HG02973 (cell line): ENCODE results near the gene IMPG1.

ENCODE experiments used
- ATAC-seq: cut with Tn5 transposase; IDR thresholded peaks from one replicate; pipeline ENCODE4 v1.9.1; 2021; ENCODE audit warnings: moderate library complexity; ENCODE audit not compliant: unreplicated experiment

IMPG1 gene

DNA sequence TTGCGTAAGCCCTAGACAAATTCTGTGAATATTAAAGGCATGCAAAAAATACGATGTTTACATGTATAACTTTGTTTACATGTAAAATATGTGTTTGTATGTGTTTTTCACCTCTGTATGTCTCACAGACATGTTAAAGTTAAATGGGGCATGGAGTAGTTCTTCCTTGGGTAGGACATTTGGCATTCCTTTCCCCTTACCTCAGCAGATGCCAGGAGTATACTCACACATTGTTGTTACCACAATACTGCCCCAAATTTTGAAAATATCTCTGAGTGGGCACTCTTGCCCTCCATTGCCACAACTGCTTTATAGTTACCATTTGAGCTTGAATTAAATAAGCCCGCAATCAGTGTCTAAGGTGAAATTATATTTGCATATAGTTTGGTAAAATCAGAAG is 175.9 kb downstream of the IMPG1 start:
- ATAC-seq, result no peak

DNA sequence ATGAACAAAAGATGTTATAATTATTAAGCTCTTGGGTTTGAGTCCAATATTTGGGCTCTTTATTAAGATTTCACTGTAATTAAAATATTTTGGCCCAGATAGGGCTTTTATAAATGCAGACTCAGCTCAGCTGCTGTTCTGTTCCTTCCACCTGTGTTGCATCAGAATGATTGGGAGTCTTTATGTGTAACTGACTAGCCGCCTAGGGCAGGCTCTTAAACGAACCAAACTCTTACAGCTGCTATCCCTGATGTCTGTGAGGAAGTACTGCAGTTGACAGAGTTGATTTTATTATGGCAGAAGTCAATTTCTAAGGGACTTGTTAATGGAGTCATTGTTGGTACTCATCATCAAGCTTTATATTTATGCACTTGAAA is 178.7 kb downstream of the IMPG1 start:
- ATAC-seq, result no peak

DNA sequence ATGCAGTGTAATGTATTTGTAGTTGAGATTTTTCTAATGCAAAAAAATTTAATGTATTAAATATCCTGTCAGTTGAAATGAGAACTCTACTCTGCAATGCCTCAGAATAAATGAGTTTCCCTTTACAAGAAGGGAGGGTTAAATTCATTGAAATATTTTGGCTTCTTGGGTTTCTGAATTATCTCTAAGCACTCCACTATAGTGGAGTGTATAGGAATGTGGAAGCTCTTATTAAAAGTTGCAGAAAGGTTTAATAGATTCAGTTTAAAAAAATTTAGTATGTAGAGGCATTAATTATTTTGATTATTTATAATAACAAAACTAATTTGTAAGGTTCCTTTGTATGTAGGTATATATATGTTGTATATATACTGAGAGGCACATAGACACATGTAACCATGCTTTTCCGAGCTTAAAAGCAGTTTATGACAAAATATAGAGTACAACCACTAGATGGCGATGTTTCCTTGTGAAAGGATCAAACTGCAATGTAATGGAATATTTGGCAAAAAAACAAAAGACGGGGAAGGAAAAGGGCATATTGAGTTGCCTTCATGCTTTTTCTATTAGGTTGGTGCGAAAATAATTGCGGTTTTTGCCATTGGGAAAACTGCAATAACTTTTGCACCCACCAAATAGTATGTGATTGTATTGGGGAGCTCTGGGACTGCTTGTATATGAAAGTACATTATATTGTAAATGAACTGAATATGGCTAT is 179.2 kb downstream of the IMPG1 start:
- ATAC-seq, result peak; percentile 76

DNA sequence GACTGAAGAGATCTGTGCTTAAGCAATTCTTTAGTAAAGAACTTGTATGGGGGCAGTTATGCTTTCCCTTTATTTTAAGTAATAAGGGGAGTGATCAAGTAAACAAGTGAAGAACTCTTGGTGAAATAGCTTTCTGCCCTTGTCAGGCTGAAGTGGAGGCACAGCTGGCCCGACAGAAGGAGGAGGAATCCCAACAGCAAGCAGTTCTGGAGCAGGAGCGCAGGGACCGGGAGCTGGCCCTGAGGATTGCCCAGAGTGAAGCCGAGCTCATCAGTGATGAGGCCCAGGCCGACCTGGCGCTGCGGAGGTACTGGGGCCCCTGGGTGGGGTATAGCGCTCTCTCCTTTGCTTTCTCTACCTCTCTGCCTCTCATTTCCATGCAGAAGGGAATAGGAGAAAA is 180.1 kb downstream of the IMPG1 start:
- no peak for ATAC-seq

DNA sequence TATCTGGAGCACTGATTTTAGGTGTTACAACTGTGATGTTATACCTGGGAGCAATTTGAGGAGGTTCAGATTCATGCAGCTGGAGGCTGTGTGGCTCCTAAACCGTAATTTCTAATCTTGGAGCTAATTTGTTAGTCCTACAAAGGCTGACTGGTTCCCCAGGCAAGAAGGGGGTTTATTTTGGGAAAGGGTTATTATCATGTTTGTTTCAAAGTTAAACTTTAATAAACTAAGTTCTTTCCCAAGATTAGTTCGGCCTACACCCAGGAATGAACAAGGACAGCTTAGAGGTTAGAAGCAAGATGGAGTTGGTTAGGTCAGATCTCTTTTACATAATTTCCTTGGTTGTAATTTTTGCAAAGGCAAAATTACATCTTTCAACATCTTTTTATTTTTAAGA is 187.6 kb downstream of the IMPG1 start:
- ATAC-seq, result no peak

DNA sequence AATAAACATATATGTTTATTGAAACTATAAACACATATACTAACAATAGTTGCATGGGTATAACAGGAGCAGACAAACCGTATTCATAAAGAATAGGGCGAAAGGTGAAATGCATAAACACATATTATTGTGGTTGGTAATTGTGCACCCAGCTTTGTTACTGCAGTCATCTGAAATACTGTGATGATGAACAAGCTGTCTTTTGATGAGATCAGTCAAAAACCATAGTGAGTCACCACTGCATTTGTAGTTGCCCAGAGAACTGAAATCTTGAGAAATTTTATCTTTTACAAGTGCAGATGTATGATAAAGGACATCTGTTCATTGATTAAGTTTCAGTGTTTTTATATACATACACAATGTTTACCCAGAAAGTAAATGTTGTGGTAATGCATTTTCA is 189.7 kb downstream of the IMPG1 start:
- ATAC-seq, result no peak

DNA sequence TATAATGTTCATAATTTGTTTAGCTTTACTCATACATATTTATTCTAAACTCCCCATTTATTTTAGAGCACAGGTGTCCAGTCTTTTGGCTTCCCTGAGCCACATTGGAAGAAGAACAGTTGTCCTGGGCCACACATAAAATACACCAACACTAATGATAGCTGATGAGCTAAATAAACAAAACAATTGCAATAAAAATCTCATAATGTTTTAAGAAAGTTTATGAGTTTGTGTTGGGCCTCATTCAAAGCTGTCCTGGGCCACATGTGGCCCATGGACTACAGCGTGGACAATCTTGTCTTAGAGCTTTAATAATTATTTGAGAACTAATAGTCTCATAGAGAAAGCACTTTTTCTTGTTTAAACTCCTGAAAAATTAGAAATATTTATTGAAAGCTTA is 192.2 kb downstream of the IMPG1 start:
- no peak for ATAC-seq

DNA sequence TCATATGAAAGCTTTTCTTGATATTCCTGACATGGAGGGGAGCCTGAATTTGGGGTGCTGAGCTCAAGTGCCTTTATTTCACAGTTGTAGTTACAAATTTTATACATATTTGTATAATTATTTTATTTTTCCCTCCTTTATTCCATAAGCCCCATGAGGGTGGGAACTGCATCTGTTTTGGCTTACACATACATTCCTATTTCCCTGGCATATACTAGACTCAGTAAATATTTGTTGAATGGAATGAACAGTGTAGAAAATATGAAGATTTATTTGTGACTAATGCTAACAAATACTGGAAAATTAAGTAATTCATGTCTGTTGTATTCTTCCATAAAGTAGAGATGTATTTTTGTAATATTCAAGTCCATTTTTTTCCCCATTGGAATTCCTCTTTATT is 196.3 kb downstream of the IMPG1 start:
- ATAC-seq, result no peak

DNA sequence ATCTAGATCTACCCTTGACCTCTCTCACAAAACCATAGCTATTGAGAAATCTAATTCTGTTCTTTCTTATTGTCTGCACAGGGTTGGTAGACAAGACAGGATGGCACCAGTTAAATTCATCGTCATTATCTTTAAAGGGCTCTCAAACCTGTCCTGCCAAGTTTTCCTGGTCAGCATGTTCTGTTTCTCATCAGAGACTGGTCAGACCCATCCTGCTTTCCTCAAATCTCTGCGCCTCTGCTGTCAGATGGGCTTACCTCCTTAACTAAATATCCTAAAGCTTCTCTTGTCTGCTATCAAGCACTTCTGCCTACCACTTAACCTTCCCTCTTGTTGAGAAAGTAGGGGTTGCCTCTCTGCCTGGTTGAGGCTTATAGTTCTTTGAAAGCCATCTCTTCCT is 198.2 kb downstream of the IMPG1 start:
- ATAC-seq, result no peak
